HCT116 (cell line): ENCODE data around the gene BTBD18.

ENCODE experiments used
- EGR1 ChIP-seq: IDR thresholded peaks from 2 replicates; pipeline ENCODE4 v1.6.1; 2012; ENCODE audit warnings: low read depth
- EZH2 ChIP-seq: fragments of 200-600 bp; sonication (generic); IDR thresholded peaks from 2 replicates; pipeline ENCODE4 v1.6.1; 2017; ENCODE audit warnings: antibody characterized with exemption, mixed run types
- EZH2phosphoT487 ChIP-seq: fragments of 200-600 bp; IDR thresholded peaks from 2 replicates; pipeline ENCODE4 v1.6.1; 2018; ENCODE audit warnings: antibody characterized with exemption, borderline replicate concordance
- JUND ChIP-seq: IDR thresholded peaks from 2 replicates; pipeline ENCODE4 v1.6.1; 2012
- POLR2A ChIP-seq: IDR thresholded peaks from 2 replicates; pipeline ENCODE4 v1.7.0; 2011; ENCODE audit warnings: borderline replicate concordance; ENCODE audit not compliant: insufficient read depth, insufficient read length; ENCODE audit errors: extremely low read depth
- POLR2AphosphoS5 ChIP-seq: IDR thresholded peaks from 2 replicates; pipeline ENCODE4 v1.6.1; 2011; ENCODE audit warnings: mild to moderate bottlenecking, low read depth, low read length, moderate library complexity
- SP1 ChIP-seq: IDR thresholded peaks from 2 replicates; pipeline ENCODE4 v1.6.1; 2012; ENCODE audit warnings: low read depth
- YY1 ChIP-seq: IDR thresholded peaks from 2 replicates; pipeline ENCODE4 v1.6.1; 2011; ENCODE audit warnings: low read length, low read depth, moderate library complexity, mild to moderate bottlenecking; ENCODE audit not compliant: insufficient replicate concordance; ENCODE audit errors: extremely low read depth
- TF ChIP-seq, protein P1 (sequence below), 3 experiments: fragments of 200-600 bp in 1 of 3; sonication (generic) in 1 of 3; IDR thresholded peaks in 2 of 3; conservative IDR thresholded peaks in 1 of 3; 2 replicates each; pipeline ENCODE4 v1.5.1; 2012 to 2017; ENCODE audit warnings: low read depth in 2 of 3, low read length in 2 of 3, antibody characterized with exemption in 1 of 3, borderline replicate concordance in 1 of 3, control low read depth in 1 of 3, mild to moderate bottlenecking in 1 of 3, mixed read lengths in 1 of 3, mixed run types in 1 of 3, moderate library complexity in 1 of 3; ENCODE audit not compliant: insufficient read depth in 1 of 3
- TF ChIP-seq, protein P2 (sequence below): IDR thresholded peaks from 2 replicates; pipeline ENCODE4 v1.6.1; 2012
- TF ChIP-seq, protein P3 (sequence below): IDR thresholded peaks from 2 replicates; pipeline ENCODE4 v1.6.1; 2012

DNA sequence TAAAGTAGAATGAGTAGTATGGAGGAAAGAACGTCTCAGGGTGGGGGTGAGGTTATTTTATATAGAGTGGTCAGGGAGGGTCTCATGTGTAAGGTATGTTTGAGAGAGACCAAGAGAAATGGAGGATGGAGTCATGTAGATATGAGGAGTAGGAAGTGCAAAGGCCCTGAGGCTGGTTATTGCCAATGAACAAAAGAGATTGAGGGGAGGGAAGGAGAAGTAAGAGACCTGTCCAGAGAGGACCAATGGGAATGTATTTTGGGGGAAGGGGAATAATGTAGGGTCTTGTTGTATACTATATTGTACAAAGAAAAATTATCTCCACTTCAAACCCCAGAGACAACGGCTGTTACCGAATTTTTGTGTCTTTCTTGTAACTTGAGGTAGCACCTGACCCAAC lies 19.7 kb upstream of the BTBD18 start:
- TF ChIP-seq, protein P1, sequence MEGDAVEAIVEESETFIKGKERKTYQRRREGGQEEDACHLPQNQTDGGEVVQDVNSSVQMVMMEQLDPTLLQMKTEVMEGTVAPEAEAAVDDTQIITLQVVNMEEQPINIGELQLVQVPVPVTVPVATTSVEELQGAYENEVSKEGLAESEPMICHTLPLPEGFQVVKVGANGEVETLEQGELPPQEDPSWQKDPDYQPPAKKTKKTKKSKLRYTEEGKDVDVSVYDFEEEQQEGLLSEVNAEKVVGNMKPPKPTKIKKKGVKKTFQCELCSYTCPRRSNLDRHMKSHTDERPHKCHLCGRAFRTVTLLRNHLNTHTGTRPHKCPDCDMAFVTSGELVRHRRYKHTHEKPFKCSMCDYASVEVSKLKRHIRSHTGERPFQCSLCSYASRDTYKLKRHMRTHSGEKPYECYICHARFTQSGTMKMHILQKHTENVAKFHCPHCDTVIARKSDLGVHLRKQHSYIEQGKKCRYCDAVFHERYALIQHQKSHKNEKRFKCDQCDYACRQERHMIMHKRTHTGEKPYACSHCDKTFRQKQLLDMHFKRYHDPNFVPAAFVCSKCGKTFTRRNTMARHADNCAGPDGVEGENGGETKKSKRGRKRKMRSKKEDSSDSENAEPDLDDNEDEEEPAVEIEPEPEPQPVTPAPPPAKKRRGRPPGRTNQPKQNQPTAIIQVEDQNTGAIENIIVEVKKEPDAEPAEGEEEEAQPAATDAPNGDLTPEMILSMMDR (IDR thresholded peaks at IDR 0.05 in 2 of 3, conservative IDR thresholded peaks at IDR 0.05 in 1 of 3; ENCODE audit: borderline replicate concordance in 1 of 3, insufficient read depth in 1 of 3, low read depth in 2 of 3, low read length in 2 of 3), result no peak
- TF ChIP-seq, protein P2, sequence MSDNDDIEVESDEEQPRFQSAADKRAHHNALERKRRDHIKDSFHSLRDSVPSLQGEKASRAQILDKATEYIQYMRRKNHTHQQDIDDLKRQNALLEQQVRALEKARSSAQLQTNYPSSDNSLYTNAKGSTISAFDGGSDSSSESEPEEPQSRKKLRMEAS, result no peak
- TF ChIP-seq, protein P3, sequence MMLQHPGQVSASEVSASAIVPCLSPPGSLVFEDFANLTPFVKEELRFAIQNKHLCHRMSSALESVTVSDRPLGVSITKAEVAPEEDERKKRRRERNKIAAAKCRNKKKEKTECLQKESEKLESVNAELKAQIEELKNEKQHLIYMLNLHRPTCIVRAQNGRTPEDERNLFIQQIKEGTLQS, result no peak
- TF ChIP-seq POLR2A, result no peak
- no peak for TF ChIP-seq SP1
- TF ChIP-seq EZH2, result no peak
- no peak for TF ChIP-seq POLR2AphosphoS5
- TF ChIP-seq EGR1, result no peak
- TF ChIP-seq EZH2phosphoT487, result no peak
- TF ChIP-seq JUND, result no peak
- TF ChIP-seq YY1, result no peak
